DOHH2 (cell line): ENCODE data around the gene SLC6A2.

ENCODE experiments used
- CTCF ChIP-seq: fragments of 200-600 bp; sonication (generic); IDR thresholded peaks from one replicate; pipeline ENCODE4 v1.5.1; 2014; ENCODE audit warnings: antibody characterized with exemption, mild to moderate bottlenecking, low read depth, low read length; ENCODE audit not compliant: poor library complexity, severe bottlenecking
- EZH2phosphoT487 ChIP-seq: fragments of 200-600 bp; sonication (generic); IDR thresholded peaks from 2 replicates; pipeline ENCODE4 v1.6.1; 2017; ENCODE audit warnings: borderline replicate concordance, mild to moderate bottlenecking, antibody characterized with exemption, low read length, moderate library complexity, mixed read lengths

- TF ChIP-seq EZH2phosphoT487 (no peak), CTCF (no peak)
Observed at GRCh38 chr16:55660026-55660425, 4.2 kb downstream of the SLC6A2 start.
